Stimulated activated CD8-positive, alpha-beta memory T cell treated with anti-CD3 and anti-CD28 coated beads, Interleukin-15, amount 100 ng/mL, for 1 hour (primary cell): ENCODE data around the gene PCNX2.

Experiments
- DNase-seq: peaks from one replicate; pipeline ENCODE4 v3.0.0-alpha.2; 2020; ENCODE audit warnings: low read depth

PCNX2 gene

GRCh38 chr1:232983817-232984567 is 311.5 kb downstream of the PCNX2 start:
- no peak for DNase-seq

GRCh38 chr1:232983375-232983774 is 312.1 kb downstream of the PCNX2 start:
- no peak for DNase-seq

- DNase-seq: no peak
Measured at GRCh38 chr1:232982238-232982944, 313.1 kb downstream of the PCNX2 start.

GRCh38 chr1:232980986-232981560 is 314.5 kb downstream of the PCNX2 start:
- no peak for DNase-seq

GRCh38 chr1:232980355-232980978 is 315.1 kb downstream of the PCNX2 start:
- no peak for DNase-seq

- no peak for DNase-seq
Measured at GRCh38 chr1:232979558-232979957, 316.0 kb downstream of the PCNX2 start.

GRCh38 chr1:232978815-232979214 is 316.7 kb downstream of the PCNX2 start:
- DNase-seq: no peak

GRCh38 chr1:232978091-232978634 is 317.4 kb downstream of the PCNX2 start:
- DNase-seq: no peak

GRCh38 chr1:232974971-232975370 is 320.6 kb downstream of the PCNX2 start:
- DNase-seq: no peak

- DNase-seq: no peak
Measured at GRCh38 chr1:232973652-232974611, 321.6 kb downstream of the PCNX2 start.

- no peak for DNase-seq
Measured at GRCh38 chr1:232970508-232970907, 325.0 kb downstream of the PCNX2 start.

GRCh38 chr1:232969799-232970198 is 325.7 kb downstream of the PCNX2 start:
- DNase-seq: no peak

- DNase-seq: no peak
Measured at GRCh38 chr1:232968965-232969364, 326.6 kb downstream of the PCNX2 start.

- DNase-seq: no peak
Measured at GRCh38 chr1:232968391-232968790, 327.1 kb downstream of the PCNX2 start.

- DNase-seq: no peak
Measured at GRCh38 chr1:232966663-232967062, 328.9 kb downstream of the PCNX2 start.

GRCh38 chr1:232965912-232966217 is 329.7 kb downstream of the PCNX2 start:
- no peak for DNase-seq

GRCh38 chr1:232965124-232965911 is 330.2 kb downstream of the PCNX2 start:
- no peak for DNase-seq

- no peak for DNase-seq
Measured at GRCh38 chr1:232964601-232965000, 330.9 kb downstream of the PCNX2 start.

- no peak for DNase-seq
Measured at GRCh38 chr1:232962761-232963745, 332.5 kb downstream of the PCNX2 start.
